Fibroblast of peridontal ligament (primary cell): ENCODE data around the gene HOXD10.

ENCODE experiments used
- DNase-seq: peaks from one replicate; pipeline ENCODE4 v3.0.0-alpha.2; 2010; ENCODE audit errors: extremely low read depth

The HOXD10 gene

DNA sequence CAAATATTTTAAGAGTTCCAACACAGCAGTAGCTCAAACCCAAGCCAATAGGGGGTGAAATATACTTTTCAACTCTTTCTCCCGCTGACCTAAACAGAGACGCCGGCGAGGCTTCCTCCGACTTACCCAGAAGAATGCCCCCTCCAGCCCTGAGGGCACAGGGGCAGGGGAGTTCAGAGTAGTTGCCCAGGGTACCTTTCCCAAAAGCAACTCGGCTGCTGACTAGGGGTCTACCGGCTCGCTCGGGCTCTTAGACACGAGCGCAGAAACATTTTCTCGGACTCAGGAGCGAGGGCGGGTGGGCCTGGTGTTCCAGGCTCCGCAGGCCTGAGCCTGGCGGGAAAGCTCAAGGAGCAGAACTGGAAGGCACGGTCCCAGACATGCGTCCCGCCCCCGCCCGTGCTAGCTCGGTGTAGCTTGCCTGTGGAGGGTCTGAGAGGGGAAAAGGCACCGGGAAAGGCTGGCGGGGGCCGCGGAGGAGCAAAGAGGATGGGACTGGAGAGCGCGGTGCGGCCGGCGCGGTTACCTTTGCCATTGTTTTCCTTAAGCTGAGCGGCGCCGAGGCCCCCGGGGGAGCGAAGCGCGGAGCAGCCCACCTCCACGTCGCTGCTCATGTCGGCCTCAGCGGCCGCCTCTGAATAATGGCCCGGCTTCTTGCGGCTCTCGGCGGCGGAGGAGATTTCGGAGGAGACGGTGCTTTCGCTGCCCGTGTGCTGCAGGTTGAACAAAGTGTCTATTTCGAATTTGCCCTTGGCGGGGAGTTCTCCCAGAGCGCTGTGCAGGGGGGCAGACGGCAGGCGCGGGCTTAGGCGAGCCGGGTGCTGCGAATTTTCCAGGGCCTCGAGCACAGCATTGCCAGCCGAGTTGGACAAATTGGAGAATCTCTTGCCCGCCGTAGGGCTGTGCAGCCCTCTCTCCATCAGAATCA, 33.5 kb upstream of the HOXD10 start:
- DNase-seq: no peak

DNA sequence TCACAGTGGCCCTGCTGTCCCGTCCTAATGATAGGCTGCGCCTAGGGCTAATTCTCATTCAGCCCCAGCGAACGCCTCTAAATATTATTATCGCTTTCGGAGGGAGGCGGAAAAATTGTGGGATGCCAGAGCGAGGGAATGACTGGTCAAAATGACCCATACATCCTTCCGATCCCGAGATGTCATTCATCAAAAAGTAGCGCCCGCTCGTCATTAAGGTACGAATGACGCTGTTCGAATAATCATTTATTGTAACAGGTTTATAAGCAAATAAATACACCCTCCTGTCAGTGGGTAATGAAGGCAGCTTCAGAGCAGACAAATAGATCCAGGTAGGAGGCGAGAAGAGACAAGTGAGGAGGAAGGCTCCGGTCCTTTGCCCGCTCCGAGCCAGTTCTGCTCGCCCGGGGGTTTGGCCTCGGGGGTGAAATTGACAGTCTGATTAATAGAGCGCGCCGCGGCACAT, 32.7 kb upstream of the HOXD10 start, which contains the start of gene EVX2:
EVX2 (minus strand) TSS at position 167 of the 466 bp plus-strand sequence. CDS start 186 bp downstream, outside the sequence.
- no peak for DNase-seq

DNA sequence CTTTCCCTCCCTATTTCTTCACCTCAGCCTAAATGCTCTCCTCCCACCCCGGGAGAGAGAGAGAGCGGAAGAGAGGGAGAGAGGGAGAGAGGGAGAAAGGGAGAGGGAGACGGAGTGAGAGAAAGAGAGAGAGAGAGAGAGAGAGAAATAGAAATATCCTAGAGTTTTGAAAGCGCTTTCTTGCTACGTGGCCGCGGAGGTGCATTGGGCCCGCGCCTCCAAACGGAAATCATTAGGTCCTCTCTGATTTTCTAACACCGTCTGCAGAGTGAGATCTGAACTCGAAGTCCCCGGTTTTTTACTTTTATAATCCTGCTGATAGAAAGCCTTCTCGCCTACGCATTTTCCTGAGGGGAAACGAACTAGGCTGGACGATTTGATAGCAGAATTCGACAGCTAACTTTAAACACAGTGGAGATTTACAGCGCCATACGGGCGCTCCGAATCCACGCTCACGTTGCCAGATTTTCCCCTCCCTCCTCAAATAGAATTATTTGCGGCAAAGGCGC, 31.9 kb upstream of the HOXD10 start:
- DNase-seq: no peak

DNA sequence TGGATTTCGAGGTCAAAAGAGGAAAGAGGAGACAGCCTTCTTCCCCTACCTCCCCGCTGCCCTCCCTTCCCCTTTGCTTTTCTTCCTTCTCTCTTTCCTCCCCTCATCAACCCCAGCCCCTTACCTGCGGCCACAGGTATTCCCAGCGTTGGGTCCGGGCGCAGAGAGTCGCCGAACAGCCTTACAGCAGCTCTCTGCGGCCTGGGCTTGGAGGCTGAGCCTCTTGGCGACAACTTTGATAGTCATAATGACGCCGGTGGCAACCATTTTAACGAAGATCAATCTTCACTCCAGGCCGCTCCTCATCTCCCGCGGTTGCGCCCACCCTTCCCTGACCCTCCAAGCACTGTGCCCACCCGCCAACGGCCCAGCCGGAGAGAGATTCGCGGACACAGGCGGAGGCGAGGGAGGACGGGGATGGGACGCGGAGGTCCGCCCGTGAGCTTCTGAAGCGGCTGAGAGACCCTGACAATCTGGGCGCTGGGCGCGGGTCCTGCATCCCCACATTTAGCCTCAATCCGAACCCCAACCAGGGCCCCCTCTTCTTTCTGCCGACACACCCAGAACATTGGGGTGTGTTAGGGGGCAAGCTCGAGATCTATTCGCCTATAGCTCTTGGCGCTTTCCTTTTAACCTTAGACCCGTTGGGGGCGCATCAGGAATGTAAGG, 31.3 kb upstream of the HOXD10 start:
- no peak for DNase-seq

DNA sequence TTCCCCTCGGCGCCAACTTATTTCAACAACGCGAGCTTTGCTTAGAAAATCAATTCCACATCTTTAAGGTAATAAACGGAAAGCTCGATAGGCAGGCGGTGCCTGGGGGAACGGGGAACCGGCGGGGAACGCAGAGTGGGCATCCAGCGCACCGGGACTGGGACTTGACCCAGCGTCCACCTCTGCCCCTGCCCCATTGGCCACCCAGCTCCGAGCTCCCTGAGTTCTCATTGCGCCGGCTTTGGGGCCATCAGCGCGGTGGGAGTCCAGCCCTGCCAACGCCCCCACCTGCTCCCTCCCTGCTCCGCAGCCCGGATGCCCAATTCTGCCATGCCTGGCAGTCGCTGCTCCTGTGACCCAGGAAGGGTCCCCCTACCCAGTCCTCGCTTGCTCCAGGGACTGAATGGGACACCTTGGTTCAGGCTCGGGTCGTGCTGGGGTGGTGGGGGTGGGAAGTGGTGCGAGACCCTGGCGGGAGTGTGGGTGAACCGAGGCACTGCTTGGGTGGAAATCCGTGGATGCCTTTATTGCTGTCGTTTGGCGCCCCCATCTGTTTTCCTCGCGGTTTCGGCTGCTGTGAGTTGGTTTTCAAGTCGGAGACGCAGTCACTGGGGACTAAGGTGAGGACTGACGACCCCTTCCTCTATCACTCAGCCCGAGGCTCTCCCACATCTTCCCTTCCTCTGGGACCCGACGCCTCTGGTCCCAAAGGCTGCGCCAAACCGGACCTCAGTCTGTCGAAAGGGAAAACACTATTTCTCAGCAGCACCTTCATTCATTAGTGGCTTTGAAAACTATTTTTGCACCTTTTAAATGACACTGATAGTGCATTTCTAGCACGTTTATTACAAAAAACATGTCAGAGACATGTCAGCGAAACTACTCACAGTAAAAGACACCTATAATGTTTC, 30.5 kb upstream of the HOXD10 start:
- DNase-seq: no peak

DNA sequence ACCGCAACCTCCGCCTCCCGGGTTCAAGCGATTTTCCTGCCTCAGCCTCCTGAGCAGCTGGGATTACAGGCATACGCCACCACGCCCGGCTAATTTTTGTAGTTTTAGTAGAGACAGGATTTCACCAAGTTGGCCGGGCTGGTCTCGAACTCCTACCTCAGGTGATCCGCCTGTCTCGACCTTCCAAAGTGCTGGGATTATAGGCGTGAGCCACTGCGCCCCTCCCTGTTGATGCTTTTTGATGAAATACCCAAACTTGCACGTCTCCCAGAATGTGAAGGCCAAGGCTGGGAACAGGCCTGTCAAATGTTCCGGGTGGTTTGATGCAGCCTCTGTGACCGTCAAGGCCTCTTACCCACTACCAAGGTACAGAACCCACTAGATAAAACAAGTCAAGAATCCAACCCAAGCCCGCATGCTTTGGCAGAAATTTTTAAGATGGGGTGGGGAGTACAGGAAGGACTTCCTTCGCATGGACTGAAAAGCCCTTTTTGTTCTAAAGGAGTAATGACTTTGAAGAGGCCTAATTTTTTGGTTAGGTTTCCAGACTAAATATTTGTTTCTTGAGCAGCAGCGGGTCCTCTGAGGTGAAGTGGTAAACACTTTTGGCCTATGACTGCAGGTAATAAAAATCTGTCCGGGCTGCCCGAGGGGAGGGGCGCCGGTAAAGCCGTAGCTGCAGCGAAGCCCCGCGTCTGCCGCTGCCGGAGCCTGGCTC, 29.1 kb upstream of the HOXD10 start:
- DNase-seq: no peak

DNA sequence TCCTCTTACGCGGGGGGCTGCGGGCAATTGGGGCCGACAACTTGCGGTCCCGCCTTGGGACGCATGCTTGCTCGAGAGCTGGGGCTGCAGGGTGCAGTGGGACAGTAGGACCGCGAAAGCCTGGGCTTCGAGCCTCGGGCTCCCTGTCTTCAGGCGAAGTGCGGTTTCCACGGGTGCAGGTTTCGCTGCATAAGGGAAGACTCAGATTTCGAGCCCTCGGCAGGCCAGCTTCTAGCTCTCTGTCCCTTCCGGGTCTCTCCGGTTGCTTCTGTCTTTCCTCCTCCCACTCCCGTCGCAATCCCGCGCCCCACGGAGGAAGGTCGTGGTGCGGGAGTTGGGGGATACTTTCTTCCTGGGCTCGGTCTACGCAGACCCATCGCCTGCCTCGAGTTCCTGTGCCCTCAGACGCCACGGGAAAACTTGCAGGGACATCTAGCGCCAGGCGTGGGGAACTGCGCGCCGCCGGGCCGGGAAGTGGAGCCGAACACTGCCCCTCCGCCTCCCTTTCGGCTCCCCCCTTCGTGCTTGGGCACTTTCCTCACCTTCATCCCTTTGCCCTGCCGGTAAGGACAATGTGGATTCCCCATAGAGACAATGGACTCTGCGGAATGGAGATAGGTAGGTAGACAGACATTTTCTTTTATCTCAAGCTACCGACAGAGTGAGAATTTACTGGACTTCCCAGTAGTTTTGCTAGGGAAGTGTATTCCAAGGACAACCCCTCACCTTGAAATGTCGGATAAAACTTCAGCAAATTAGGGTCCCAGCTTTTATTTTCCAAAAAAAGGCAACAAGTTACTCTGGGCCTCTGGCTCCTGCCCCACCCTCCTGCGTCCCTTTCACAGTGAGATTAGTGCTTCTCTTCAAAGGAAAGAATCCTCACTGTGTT, 28.3 kb upstream of the HOXD10 start:
- peak; percentile 25 for DNase-seq

DNA sequence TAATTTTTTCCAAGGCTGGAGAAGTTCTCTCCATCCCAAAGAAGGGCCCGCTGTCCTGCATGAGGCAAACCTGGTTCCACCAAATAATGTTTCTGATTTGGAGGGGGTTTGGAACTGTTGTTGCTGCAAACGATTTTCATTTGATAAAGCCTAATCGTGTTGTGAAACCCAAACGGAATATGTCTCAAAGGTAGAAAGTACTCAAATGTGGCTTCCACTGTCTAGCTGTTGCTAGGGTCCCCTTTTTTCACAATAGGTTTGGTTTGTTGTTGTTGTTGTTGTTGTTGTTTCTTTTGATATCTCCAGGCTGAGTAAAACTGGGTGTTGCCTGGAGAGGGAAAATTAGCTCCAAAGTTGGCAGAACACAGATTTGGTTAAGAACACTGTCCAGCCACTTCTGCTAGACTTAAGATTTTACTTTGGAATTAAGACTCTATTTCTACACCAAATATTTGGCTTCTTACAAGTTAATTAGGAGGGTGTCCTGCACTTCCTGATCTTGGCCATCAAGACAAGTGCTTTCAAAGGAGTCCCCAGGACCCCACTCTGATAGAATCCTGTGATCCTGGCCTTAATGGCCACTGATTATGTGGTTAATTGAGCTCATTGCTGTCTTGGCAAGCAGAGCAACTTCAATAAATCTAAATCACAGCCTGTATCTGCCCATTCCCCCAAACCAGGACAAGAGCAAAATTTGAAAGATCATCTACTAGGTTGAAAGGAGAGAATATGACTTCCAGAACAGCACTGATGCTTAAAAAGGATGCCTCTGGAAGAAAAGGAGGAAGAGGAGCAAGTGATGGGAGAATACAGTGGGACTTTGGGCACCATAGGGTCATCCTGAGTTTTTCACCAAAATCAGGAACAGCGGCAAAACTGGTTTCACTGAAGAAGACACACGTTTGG, 27.4 kb upstream of the HOXD10 start:
- no peak for DNase-seq

DNA sequence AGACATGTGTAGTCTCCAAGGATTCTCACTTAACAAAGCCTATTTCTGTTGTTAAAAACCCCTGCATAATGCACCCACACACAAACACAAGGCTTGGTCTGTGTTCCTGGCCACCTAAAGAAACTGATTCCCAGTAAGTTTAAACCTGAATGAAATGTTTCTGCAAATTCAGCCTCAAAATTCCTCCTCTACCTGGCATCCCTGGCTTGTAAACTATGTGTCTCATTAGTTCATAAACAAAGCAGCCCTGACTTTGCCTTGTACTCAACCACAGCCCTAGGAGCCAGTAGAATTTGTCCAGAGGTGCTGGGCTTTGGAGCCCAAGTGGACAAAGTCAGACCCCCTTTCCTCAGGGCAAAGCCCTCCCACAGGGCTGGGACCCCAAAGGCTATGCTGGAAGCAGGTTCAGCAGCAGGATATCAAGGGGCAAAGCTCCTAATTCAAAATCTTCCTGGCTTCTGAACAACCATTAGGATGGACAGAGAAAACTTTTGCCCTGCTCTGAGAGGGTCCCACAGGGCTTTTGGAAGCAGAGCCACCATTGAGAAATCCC, 26.7 kb upstream of the HOXD10 start:
- no peak for DNase-seq

DNA sequence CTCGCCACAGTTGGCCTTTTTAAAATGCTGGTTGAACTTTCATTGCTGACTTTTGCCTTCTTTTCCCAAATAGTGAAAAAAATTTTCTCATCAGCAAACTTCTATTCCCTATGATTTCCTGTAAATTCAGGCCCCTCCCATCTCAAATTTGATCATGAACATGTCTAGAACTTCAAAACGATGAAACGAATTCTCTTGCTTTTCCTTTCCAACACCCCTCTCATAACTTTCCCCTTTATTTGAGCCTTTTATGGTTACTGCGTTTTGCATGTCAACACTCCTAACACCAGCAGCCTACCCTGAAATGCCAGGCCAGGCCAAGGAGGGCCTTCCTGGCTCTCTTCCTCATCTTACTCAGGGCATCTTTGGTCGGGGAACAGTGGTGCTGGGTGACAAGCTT, 25.7 kb upstream of the HOXD10 start:
- DNase-seq: no peak

DNA sequence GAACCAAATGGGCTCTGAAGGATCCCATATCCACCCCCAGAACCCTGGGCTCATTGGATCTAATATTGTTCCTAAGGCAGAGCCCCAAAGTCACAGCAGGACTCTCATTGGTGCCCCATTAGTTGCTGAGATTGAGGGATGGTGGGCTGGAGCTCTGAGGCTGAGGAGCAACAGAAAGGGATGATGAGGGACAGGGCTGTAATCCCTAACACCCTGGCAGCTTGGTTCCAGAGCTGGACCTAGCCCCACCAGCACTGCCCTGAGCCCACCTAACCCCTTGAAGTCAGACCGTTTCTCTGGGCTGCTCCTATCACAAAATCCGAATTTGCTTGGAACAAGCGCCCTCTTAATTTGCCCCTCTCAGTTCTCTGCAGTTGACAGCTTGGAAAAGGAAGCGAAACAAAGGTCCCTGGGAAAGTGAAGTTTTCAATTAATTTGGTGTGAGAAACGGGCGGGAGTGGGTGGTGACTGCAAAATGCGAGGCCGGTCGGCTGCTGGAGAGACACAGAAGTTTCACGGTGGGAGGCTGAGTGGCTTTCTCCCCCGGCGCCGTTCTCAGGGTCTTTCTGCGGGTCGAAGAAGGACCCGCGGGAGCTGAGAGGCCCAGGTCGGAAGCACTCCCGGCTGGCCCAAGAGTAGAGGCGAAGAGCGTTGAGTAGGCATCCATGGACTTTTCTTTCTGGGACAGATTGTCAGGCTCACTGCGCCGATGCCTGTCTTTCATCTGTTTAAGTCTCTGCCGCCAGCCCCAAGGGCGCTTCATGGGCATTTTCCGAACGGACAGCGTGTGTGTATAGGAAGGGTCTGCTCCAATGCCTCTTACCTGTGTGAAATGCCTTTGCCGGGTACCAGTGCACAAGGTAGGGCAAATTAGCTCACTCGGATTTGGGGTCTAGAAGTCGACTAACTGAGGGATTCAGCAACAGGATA, 25.0 kb upstream of the HOXD10 start:
- DNase-seq: no peak

DNA sequence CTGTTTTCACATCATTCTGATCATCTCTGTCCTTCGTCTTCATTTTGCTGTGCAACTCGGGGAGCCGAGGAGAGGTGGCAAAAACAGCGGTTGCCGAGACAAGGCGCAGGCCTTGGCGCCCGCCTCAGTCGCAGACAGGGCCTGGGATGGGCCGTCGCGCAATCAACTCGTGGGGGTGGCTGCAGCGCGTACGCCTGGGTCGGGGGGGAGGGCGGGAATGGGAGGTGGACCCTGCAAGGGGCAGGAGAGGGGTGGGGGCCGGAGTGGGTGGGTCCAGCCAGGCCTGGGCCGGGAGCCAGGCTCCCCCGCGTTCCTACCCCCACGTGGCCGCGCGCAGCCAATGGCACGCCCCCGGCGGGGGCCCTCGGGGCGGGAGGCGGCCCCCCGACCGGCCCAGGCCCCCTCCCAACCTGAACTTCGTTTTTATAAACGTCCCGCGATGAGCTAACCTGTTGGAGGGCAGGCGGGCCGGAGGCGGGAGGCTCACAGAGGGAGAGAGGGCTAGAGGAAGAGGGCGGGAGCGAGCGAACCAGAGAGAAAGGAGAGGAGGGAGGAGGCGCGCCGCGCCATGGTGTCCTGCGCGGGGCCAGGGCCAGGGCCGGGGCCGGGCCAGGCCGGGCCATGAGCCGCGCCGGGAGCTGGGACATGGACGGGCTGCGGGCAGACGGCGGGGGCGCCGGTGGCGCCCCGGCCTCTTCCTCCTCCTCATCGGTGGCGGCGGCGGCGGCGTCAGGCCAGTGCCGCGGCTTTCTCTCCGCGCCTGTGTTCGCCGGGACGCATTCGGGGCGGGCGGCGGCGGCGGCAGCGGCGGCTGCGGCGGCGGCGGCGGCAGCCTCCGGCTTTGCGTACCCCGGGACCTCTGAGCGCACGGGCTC, 24.1 kb upstream of the HOXD10 start, which contains the start of gene HOXD13:
HOXD13 (plus strand) TSS at position 452 of the 875 bp plus-strand sequence; CDS start at position 622, 170 bp downstream.
- DNase-seq: no peak

DNA sequence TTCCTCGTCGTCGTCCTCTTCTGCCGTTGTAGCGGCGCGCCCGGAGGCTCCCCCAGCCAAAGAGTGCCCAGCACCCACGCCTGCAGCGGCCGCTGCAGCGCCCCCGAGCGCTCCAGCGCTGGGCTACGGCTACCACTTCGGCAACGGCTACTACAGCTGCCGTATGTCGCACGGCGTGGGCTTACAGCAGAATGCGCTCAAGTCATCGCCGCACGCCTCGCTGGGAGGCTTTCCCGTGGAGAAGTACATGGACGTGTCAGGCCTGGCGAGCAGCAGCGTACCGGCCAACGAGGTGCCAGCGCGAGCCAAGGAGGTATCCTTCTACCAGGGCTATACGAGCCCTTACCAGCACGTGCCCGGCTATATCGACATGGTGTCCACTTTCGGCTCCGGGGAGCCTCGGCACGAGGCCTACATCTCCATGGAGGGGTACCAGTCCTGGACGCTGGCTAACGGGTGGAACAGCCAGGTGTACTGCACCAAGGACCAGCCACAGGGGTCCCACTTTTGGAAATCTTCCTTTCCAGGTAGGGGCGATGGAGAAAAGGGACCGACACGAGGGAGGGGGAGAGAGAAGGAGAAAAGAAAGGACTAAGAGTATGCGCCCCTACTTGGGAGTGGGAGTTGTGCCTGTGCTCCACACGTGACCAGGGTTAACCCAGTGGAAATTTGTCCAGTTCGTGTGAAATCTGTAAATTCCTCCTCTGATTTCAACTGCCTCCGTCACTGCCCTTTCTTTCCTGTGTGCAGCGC, 23.3 kb upstream of the HOXD10 start:
- no peak for DNase-seq

DNA sequence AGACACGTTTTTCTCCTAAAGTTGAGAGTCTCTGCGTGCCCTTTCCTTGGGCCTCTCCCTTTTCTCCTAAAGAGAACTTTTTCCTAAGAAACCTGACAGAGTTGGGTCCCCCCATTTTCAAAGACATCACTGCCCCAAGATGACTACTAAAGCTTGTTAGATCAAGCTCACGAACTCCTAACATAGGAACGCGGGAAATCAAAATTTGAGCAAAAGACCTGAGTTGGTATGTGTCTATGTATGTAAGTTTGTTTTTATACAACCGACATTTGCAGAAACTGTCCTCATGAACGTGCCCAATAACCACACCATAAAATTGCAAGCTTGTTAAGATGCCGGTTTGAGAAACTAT, 22.7 kb upstream of the HOXD10 start:
- DNase-seq: no peak

DNA sequence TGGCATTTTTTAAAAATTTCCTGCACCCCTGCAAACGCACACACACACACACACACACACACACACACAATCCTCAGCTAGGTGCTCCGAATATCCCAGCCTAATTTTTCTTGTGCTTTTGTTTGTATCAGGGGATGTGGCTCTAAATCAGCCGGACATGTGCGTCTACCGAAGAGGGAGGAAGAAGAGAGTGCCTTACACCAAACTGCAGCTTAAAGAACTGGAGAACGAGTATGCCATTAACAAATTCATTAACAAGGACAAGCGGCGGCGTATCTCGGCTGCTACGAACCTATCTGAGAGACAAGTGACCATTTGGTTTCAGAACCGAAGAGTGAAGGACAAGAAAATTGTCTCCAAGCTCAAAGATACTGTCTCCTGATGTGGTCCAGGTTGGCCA, 22.2 kb upstream of the HOXD10 start:
- no peak for DNase-seq

DNA sequence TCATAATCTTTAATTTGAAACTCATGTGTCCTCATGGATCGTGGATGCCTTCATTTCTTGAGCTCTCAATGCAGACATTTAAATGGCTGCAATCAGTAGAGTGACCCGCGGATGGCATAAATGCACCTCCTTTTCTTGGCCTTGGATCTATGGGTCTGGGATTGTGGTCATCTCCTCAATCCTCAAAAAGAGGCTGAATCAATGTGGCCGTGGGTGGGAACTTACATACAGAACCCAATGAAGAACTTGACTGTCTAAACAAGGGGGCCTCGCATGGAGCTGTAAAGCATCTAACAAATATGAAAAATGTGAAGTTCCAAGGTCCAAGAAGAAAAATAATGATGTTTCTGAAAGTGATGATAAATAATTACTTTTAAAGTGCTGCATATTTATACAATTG, 21.2 kb upstream of the HOXD10 start:
- DNase-seq: no peak
